Tibial nerve (tissue), 4 donors: ENCODE results near the gene DOK5. TPM values are rescaled to one million over a fixed set of nuclear protein-coding genes. Genes with fewer than 3 reads are reported as not detected.

Experiments
- DNase-seq, 2 donors: peaks; one replicate each; pipeline ENCODE4 v3.0.0-alpha.2; 2019; ENCODE audit warnings: low spot score in 2 of 2
- H3K27ac ChIP-seq, 4 donors: fragments of 200-600 bp; sonication (generic) in 3 of 4; one replicate each; pipeline ENCODE4 v1.5.1; 2017 to 2019; ENCODE audit warnings: mild to moderate bottlenecking in 1 of 4
- H3K27me3 ChIP-seq, 2 donors: fragments of 200-600 bp; sonication (generic) in 1 of 2; one replicate each; pipeline versions ENCODE4 v1.5.1 to v1.6.0; 2017 to 2019
- H3K36me3 ChIP-seq, 3 donors: fragments of 200-600 bp; sonication (generic); one replicate each; pipeline ENCODE4 v1.5.1; 2018 to 2019
- H3K4me1 ChIP-seq, 4 donors: fragments of 200-600 bp; sonication (generic) in 3 of 4; one replicate each; pipeline ENCODE4 v1.5.1; 2017 to 2019
- H3K4me3 ChIP-seq, 4 donors: fragments of 200-600 bp; sonication (generic) in 3 of 4; one replicate each; pipeline ENCODE4 v1.5.1; 2017 to 2019; ENCODE audit warnings: mild to moderate bottlenecking in 1 of 4, moderate library complexity in 1 of 4
- H3K9me3 ChIP-seq, 4 donors: fragments of 200-600 bp; sonication (generic) in 3 of 4; one replicate each; pipeline ENCODE4 v1.5.1; 2017 to 2019
- CTCF ChIP-seq, 5 experiments: fragments of 200-600 bp in 3 of 5; fragments of 450-650 bp in 2 of 5; sonication (generic) in 3 of 5; IDR thresholded peaks; one replicate each; pipeline ENCODE4 v1.5.1; 2016 to 2019; ENCODE audit warnings: antibody characterized with exemption in 5 of 5, mild to moderate bottlenecking in 3 of 5, moderate library complexity in 2 of 5
- EP300 ChIP-seq, 2 donors: sonication (generic); formaldehyde crosslinking; IDR thresholded peaks; one replicate each; pipeline ENCODE4 v1.6.1; 2017; ENCODE audit warnings: antibody characterized with exemption in 2 of 2, mild to moderate bottlenecking in 1 of 2
- POLR2A ChIP-seq, 2 donors: fragments of 450-650 bp; IDR thresholded peaks; one replicate each; pipeline ENCODE4 v1.6.1; 2017; ENCODE audit warnings: antibody characterized with exemption in 2 of 2, mild to moderate bottlenecking in 2 of 2, moderate library complexity in 2 of 2
- WGBS, 2 donors: methylation state at CpG; one replicate each; pipeline ENCODE4 v1.1.5; 2018; 5-methylcytosine and 5-hydroxymethylcytosine counted together
- total RNA-seq, 4 donors: library from RNA; depleted of rRNA; stranded (reverse); fragments of >200 nt; gene quantifications; one replicate each; pipeline ENCODE4 v1.1.0, GENCODE V29; 2016

The DOK5 gene
- total RNA-seq, 4 donors from 2014 or later, result 5.3 to 11.3 (median 7.5) TPM

DNA sequence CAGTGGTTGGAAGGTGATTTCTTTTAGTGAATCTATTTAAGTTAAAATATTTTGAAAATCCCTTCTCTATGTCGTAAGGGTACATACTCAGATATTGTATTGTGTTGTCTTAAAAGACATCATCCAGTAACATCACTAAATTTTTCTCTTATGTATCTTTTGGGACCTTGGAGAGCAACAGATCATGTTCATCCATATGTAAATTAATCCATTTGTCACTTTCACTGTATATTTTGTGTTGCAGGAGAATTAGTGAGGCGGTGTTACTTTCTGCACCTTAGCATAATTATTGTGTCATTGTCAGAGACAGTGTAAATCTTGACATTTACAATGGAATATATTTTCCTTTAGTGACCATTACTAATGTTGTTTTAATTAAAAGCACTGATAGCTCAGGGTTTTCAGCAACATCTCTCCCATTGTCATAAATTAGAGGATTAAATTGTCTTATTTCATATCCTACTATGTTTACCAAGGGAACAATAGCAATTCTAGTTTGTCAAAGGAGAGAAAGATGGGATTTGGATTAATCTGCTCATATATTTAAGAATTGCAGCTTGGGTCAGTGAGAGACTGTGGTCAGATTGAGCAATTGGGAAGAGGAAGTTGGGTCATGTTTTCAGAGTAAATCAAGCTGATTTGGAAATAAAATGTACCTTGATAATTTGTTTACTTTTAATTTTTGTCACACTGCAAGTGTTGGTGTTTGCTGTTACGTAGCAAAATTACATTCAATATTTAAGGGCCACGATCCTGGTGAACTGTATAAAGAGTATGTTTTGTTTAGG lies 22.7 kb downstream of the DOK5 start:
- Histone ChIP-seq H3K4me3 (no peak overlapping the region), H3K9me3 (no peaks in the 10 kb centered on the region), H3K4me1 (peaks cover 0 to 12% (median 0%) of the 10 kb centered on the region in 4 donors), H3K27ac (no peak overlapping the region), H3K36me3 (no peaks in the 10 kb centered on the region), H3K27me3 (no peaks in the 10 kb centered on the region)
- TF ChIP-seq CTCF (IDR thresholded peaks at IDR 0.05) (no peak), POLR2A (IDR thresholded peaks at IDR 0.05) (no peak), EP300 (IDR thresholded peaks at IDR 0.05) (no peak)
- WGBS, 2 donors, result 77 to 82% methylated on average over 4 of the region's 4 CpGs
- DNase-seq, result no peak

GRCh38 chr20:54499111-54499510 lies 23.7 kb downstream of the DOK5 start:
- DNase-seq, result no peak
- no peak overlapping the region for H3K4me3 ChIP-seq
- H3K36me3 ChIP-seq, result no peaks in the 10 kb centered on the region
- H3K4me1 ChIP-seq, result peaks cover 0 to 12% (median 0%) of the 10 kb centered on the region in 4 donors
- no peaks in the 10 kb centered on the region for H3K27me3 ChIP-seq
- 77 to 79% methylated on average over 1 of the region's 1 CpG for WGBS, 2 donors
- H3K27ac ChIP-seq, result no peak overlapping the region
- no peak for TF ChIP-seq EP300 (IDR thresholded peaks at IDR 0.05)
- TF ChIP-seq CTCF (IDR thresholded peaks at IDR 0.05), result no peak
- no peak for TF ChIP-seq POLR2A (IDR thresholded peaks at IDR 0.05)
- no peaks in the 10 kb centered on the region for H3K9me3 ChIP-seq

GRCh38 chr20:54502179-54502578 lies 26.8 kb downstream of the DOK5 start:
- H3K27me3 ChIP-seq, result no peaks in the 10 kb centered on the region
- 68 to 73% methylated on average over 4 of the region's 4 CpGs for WGBS, 2 donors
- no peaks in the 10 kb centered on the region for H3K9me3 ChIP-seq
- peaks cover 0 to 12% (median 0%) of the 10 kb centered on the region in 4 donors for H3K4me1 ChIP-seq
- H3K4me3 ChIP-seq, result no peak overlapping the region
- H3K27ac ChIP-seq, result no peak overlapping the region
- no peak for DNase-seq
- H3K36me3 ChIP-seq, result no peaks in the 10 kb centered on the region
- TF ChIP-seq CTCF (IDR thresholded peaks at IDR 0.05) (no peak), POLR2A (IDR thresholded peaks at IDR 0.05) (no peak), EP300 (IDR thresholded peaks at IDR 0.05) (no peak)

DNA sequence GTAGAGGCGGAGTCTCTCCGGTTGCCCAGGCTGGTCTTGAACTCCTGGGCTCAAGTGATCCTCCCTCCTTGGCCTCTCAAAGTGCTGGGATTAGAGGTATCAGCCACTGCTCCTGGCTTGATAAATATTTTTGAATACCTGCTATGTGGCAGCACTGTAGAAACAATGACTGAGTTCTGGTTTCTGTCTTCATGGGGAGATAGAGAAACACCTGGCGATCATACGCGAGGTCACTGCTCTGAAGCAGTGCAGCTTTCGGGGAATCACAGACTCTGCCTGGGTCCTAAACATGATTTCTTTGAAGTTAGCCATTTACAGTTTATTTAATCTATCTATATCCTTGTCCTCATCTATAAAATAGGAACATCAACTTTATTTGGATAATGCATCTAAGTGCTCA lies 31.2 kb downstream of the DOK5 start:
- 97 to 98% methylated on average over 6 of the region's 6 CpGs for WGBS, 2 donors
- Histone ChIP-seq H3K9me3 (no peaks in the 10 kb centered on the region), H3K27me3 (no peaks in the 10 kb centered on the region), H3K27ac (no peak overlapping the region), H3K4me1 (no peaks in the 10 kb centered on the region), H3K4me3 (no peak overlapping the region), H3K36me3 (no peaks in the 10 kb centered on the region)
- no peak for TF ChIP-seq EP300 (IDR thresholded peaks at IDR 0.05)
- no peak for TF ChIP-seq POLR2A (IDR thresholded peaks at IDR 0.05)
- TF ChIP-seq CTCF (IDR thresholded peaks at IDR 0.05), result no peak
- no peak for DNase-seq

GRCh38 chr20:54510541-54511129 lies 35.2 kb downstream of the DOK5 start:
- no peak for DNase-seq
- H3K27ac ChIP-seq, result no peak overlapping the region

More at GRCh38 chr20:54510541-54511129, 35.2 kb downstream of the DOK5 start:
- Histone ChIP-seq H3K4me1 (no peaks in the 10 kb centered on the region), H3K27me3 (no peaks in the 10 kb centered on the region), H3K36me3 (no peaks in the 10 kb centered on the region), H3K4me3 (no peak overlapping the region), H3K9me3 (peaks cover 0 to 6% (median 0%) of the 10 kb centered on the region in 4 donors)
- 36 to 38% methylated on average over 7 of the region's 7 CpGs for WGBS, 2 donors
- no peak for TF ChIP-seq POLR2A (IDR thresholded peaks at IDR 0.05)
- TF ChIP-seq EP300 (IDR thresholded peaks at IDR 0.05), result no peak
- TF ChIP-seq CTCF (IDR thresholded peaks at IDR 0.05), result no peak
